ENCODE measurements around the gene WSCD2.

The WSCD2 gene

GRCh38 chr12:108240928-108241327 lies 111.8 kb downstream of the WSCD2 start:
- Histone ChIP-seq H3K4me3 (ENCODE audit: low read length) (no peak overlapping the region), H3K9ac (ENCODE audit: low read depth, low read length) (no peak overlapping the region), H3K4me2 (ENCODE audit: low read length) (no peak overlapping the region), H3K27me3 (ENCODE audit: control insufficient read depth, insufficient read depth, low read length) (peaks cover 12% of the 10 kb centered on the region), H3K4me1 (ENCODE audit: control insufficient read depth, insufficient read depth, low read length) (no peaks in the 10 kb centered on the region), H3K36me3 (ENCODE audit: insufficient read depth, low read length) (no peaks in the 10 kb centered on the region), H3K9me3 (replicated peaks; ENCODE audit: low read length) (no peaks in the 10 kb centered on the region)

DNA sequence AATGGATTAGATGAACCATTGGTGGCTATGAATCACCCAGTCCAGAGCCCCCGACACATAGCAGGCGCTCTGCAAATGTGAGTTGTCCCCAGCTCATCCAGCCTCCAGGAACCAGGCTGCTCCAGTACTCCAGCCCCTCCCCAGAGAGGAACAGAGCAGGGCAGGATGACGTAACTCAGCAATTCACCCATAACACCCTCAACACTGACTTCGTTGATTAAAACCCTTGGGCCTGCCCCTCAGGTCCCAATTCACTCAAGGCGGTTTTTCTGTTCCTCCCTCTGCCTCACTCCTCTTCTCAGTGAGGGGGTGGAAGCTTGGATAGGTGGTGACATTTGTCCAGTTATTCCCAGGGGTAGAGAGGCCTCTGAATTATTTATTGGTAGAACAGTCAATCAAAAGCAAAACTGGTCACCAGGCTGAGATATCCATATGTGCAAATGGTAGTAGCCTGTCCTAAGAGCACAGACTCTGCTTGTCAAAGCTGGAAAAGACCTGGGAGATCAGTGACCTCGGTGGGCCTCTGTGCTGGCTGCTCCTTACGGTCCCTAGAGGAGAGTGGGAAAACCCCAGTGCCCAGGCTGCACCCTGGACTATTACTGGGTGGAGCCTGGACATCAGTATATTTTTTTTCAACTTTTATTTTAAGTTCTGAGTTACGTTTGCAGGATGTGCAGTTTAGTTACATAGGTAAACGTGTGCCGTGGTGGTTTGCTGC lies 113.1 kb downstream of the WSCD2 start:
- no peaks in the 10 kb centered on the region for H3K9me3 ChIP-seq (replicated peaks; ENCODE audit: low read length)
- no peak overlapping the region for H3K9ac ChIP-seq (ENCODE audit: low read depth, low read length)
- H3K4me3 ChIP-seq (ENCODE audit: low read length): no peak overlapping the region
- peaks cover 3% of the 10 kb centered on the region for H3K27me3 ChIP-seq (ENCODE audit: control insufficient read depth, insufficient read depth, low read length)
- no peaks in the 10 kb centered on the region for H3K36me3 ChIP-seq (ENCODE audit: insufficient read depth, low read length)
- no peak overlapping the region for H3K4me2 ChIP-seq (ENCODE audit: low read length)
- no peaks in the 10 kb centered on the region for H3K4me1 ChIP-seq (ENCODE audit: control insufficient read depth, insufficient read depth, low read length)

GRCh38 chr12:108247130-108247529 lies 118.0 kb downstream of the WSCD2 start:
- H3K4me3 ChIP-seq (ENCODE audit: low read length): no peak overlapping the region
- H3K4me1 ChIP-seq (ENCODE audit: control insufficient read depth, insufficient read depth, low read length): no peaks in the 10 kb centered on the region
- H3K36me3 ChIP-seq (ENCODE audit: insufficient read depth, low read length): no peaks in the 10 kb centered on the region
- no peaks in the 10 kb centered on the region for H3K9me3 ChIP-seq (replicated peaks; ENCODE audit: low read length)
- H3K4me2 ChIP-seq (ENCODE audit: low read length): no peak overlapping the region
- H3K27me3 ChIP-seq (ENCODE audit: control insufficient read depth, insufficient read depth, low read length): peaks cover 11% of the 10 kb centered on the region
- no peak overlapping the region for H3K9ac ChIP-seq (ENCODE audit: low read depth, low read length)

DNA sequence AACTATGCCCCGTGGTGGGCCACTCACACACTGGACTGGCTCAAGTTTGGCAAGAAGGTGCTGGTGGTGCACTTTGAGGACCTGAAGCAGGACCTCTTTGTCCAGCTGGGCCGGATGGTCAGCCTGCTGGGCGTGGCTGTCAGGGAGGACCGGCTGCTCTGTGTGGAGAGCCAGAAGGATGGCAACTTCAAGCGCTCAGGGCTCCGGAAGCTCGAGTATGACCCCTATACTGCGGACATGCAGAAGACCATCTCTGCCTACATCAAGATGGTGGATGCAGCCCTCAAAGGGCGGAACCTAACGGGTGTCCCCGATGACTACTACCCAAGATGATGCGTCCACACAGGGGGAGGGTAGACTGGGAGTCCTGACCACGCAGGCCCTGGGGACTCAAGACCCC lies 118.9 kb downstream of the WSCD2 start:
- Histone ChIP-seq H3K4me3 (ENCODE audit: low read length) (no peak overlapping the region), H3K27me3 (ENCODE audit: control insufficient read depth, insufficient read depth, low read length) (peaks cover 13% of the 10 kb centered on the region), H3K9ac (ENCODE audit: low read depth, low read length) (no peak overlapping the region), H3K36me3 (ENCODE audit: insufficient read depth, low read length) (no peaks in the 10 kb centered on the region), H3K4me2 (ENCODE audit: low read length) (no peak overlapping the region), H3K4me1 (ENCODE audit: control insufficient read depth, insufficient read depth, low read length) (no peaks in the 10 kb centered on the region), H3K9me3 (replicated peaks; ENCODE audit: low read length) (no peaks in the 10 kb centered on the region)

GRCh38 chr12:108252523-108252922 lies 123.4 kb downstream of the WSCD2 start:
- H3K4me2 ChIP-seq (ENCODE audit: low read length): no peak overlapping the region
- H3K27me3 ChIP-seq (ENCODE audit: control insufficient read depth, insufficient read depth, low read length): peaks cover 22% of the 10 kb centered on the region
- no peak overlapping the region for H3K9ac ChIP-seq (ENCODE audit: low read depth, low read length)
- no peaks in the 10 kb centered on the region for H3K9me3 ChIP-seq (replicated peaks; ENCODE audit: low read length)
- H3K4me1 ChIP-seq (ENCODE audit: control insufficient read depth, insufficient read depth, low read length): no peaks in the 10 kb centered on the region
- H3K4me3 ChIP-seq (ENCODE audit: low read length): no peak overlapping the region
- no peaks in the 10 kb centered on the region for H3K36me3 ChIP-seq (ENCODE audit: insufficient read depth, low read length)

GRCh38 chr12:108253540-108253939 lies 124.5 kb downstream of the WSCD2 start:
- H3K4me2 ChIP-seq (ENCODE audit: low read length): no peak overlapping the region
- H3K9me3 ChIP-seq (replicated peaks; ENCODE audit: low read length): no peaks in the 10 kb centered on the region
- no peaks in the 10 kb centered on the region for H3K4me1 ChIP-seq (ENCODE audit: control insufficient read depth, insufficient read depth, low read length)
- no peaks in the 10 kb centered on the region for H3K36me3 ChIP-seq (ENCODE audit: insufficient read depth, low read length)
- H3K9ac ChIP-seq (ENCODE audit: low read depth, low read length): no peak overlapping the region
- peaks cover 22% of the 10 kb centered on the region for H3K27me3 ChIP-seq (ENCODE audit: control insufficient read depth, insufficient read depth, low read length)
- H3K4me3 ChIP-seq (ENCODE audit: low read length): no peak overlapping the region

DNA sequence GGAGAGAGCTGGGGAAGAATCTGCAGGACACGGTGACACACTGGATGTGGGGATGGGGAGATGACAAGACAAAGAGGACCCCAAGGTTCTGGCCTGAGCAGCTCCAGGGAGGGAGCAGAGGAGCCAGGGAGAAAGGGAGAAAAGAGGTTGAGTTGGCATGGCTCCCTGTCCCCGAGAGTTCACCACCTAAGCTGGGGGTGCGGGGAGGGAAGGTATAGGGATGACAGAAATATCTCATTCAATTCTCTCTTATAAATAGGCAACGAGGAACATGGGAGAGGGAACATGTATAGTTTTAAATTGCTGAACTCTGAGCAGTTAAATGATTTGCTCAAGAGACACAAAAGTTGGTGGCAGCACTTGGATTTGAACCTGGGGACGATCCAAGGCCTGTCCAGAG lies 124.9 kb downstream of the WSCD2 start:
- H3K36me3 ChIP-seq (ENCODE audit: insufficient read depth, low read length): no peaks in the 10 kb centered on the region
- no peak overlapping the region for H3K4me2 ChIP-seq (ENCODE audit: low read length)
- H3K27me3 ChIP-seq (ENCODE audit: control insufficient read depth, insufficient read depth, low read length): peaks cover 22% of the 10 kb centered on the region
- H3K9ac ChIP-seq (ENCODE audit: low read depth, low read length): no peak overlapping the region
- H3K9me3 ChIP-seq (replicated peaks; ENCODE audit: low read length): no peaks in the 10 kb centered on the region
- no peak overlapping the region for H3K4me3 ChIP-seq (ENCODE audit: low read length)
- no peaks in the 10 kb centered on the region for H3K4me1 ChIP-seq (ENCODE audit: control insufficient read depth, insufficient read depth, low read length)

DNA sequence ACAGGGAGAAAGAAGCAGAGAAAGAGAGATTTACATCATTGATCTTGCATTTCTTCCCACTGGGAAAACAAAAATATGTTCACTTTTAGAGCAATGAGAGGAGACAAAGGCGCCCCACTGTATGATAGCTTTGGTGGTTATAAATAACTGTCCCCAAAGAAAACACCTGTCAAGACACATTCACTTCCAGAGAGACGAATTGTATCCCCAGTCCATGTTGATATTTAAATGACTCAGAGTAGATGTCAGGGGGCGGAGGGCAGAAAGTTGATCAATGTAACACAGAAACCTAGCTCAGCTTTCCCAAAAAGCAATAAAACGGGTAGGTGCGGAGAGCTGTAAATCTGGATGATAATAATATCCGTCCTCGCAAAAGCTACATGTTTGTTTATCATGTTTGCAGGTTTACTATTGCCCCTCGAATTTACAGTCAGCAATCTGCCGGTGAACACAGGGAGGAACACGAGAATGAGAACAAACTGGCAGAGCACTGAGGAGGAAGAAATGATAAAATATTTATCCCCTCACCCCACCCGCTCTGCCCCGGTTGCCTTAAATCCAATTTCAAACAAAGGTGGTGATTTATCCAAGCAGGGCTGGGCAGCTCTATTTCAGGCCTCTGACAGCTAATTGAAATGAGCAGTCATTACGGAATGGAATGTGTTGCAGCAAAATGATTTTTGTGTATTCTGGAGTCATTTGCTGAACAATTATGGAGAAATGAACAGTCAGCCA lies 125.6 kb downstream of the WSCD2 start:
- no peak overlapping the region for H3K4me3 ChIP-seq (ENCODE audit: low read length)
- no peaks in the 10 kb centered on the region for H3K4me1 ChIP-seq (ENCODE audit: control insufficient read depth, insufficient read depth, low read length)
- no peaks in the 10 kb centered on the region for H3K36me3 ChIP-seq (ENCODE audit: insufficient read depth, low read length)
- H3K4me2 ChIP-seq (ENCODE audit: low read length): no peak overlapping the region
- H3K9ac ChIP-seq (ENCODE audit: low read depth, low read length): no peak overlapping the region
- peaks cover 22% of the 10 kb centered on the region for H3K27me3 ChIP-seq (ENCODE audit: control insufficient read depth, insufficient read depth, low read length)
- no peaks in the 10 kb centered on the region for H3K9me3 ChIP-seq (replicated peaks; ENCODE audit: low read length)

DNA sequence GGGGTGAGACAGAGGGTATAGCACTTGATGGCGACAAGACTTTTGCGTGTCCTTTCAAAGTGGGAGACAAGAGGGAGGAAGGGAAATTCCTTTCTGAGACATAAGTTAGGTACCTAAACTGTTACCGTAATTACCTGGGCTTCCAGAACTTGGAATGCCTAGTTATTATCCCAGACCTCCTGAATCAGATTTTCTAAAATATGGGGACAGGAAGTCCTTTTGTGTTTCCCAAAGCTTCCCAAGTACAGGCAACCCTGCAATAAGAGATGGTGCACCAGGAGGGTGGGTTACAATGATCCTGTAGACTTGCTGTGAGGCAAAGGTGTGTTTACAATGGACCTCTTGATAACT lies 126.1 kb downstream of the WSCD2 start:
- H3K4me1 ChIP-seq (ENCODE audit: control insufficient read depth, insufficient read depth, low read length): no peaks in the 10 kb centered on the region
- H3K4me2 ChIP-seq (ENCODE audit: low read length): no peak overlapping the region
- no peaks in the 10 kb centered on the region for H3K9me3 ChIP-seq (replicated peaks; ENCODE audit: low read length)
- peaks cover 22% of the 10 kb centered on the region for H3K27me3 ChIP-seq (ENCODE audit: control insufficient read depth, insufficient read depth, low read length)
- H3K9ac ChIP-seq (ENCODE audit: low read depth, low read length): no peak overlapping the region
- no peaks in the 10 kb centered on the region for H3K36me3 ChIP-seq (ENCODE audit: insufficient read depth, low read length)
- no peak overlapping the region for H3K4me3 ChIP-seq (ENCODE audit: low read length)

GRCh38 chr12:108257004-108257403 lies 127.9 kb downstream of the WSCD2 start:
- Histone ChIP-seq H3K27me3 (ENCODE audit: control insufficient read depth, insufficient read depth, low read length) (peaks cover 15% of the 10 kb centered on the region), H3K36me3 (ENCODE audit: insufficient read depth, low read length) (no peaks in the 10 kb centered on the region), H3K4me3 (ENCODE audit: low read length) (no peak overlapping the region), H3K9ac (ENCODE audit: low read depth, low read length) (no peak overlapping the region), H3K9me3 (replicated peaks; ENCODE audit: low read length) (no peaks in the 10 kb centered on the region), H3K4me2 (ENCODE audit: low read length) (no peak overlapping the region), H3K4me1 (ENCODE audit: control insufficient read depth, insufficient read depth, low read length) (no peaks in the 10 kb centered on the region)

- Histone ChIP-seq H3K36me3 (ENCODE audit: insufficient read depth, low read length) (no peaks in the 10 kb centered on the region), H3K4me1 (ENCODE audit: control insufficient read depth, insufficient read depth, low read length) (no peaks in the 10 kb centered on the region), H3K4me2 (ENCODE audit: low read length) (no peak overlapping the region), H3K9ac (ENCODE audit: low read depth, low read length) (no peak overlapping the region), H3K9me3 (replicated peaks; ENCODE audit: low read length) (no peaks in the 10 kb centered on the region), H3K27me3 (ENCODE audit: control insufficient read depth, insufficient read depth, low read length) (peaks cover 12% of the 10 kb centered on the region), H3K4me3 (ENCODE audit: low read length) (no peak overlapping the region)
Measured at GRCh38 chr12:108257610-108258106, 128.6 kb downstream of the WSCD2 start.

- Histone ChIP-seq H3K27me3 (ENCODE audit: control insufficient read depth, insufficient read depth, low read length) (peaks cover 8% of the 10 kb centered on the region), H3K9ac (ENCODE audit: low read depth, low read length) (no peak overlapping the region), H3K36me3 (ENCODE audit: insufficient read depth, low read length) (no peaks in the 10 kb centered on the region), H3K4me3 (ENCODE audit: low read length) (no peak overlapping the region), H3K9me3 (replicated peaks; ENCODE audit: low read length) (no peaks in the 10 kb centered on the region), H3K4me1 (ENCODE audit: control insufficient read depth, insufficient read depth, low read length) (no peaks in the 10 kb centered on the region), H3K4me2 (ENCODE audit: low read length) (no peak overlapping the region)
Measured at GRCh38 chr12:108260039-108260438, 131.0 kb downstream of the WSCD2 start.

Measured in skeletal muscle satellite cell (primary cell).